HEK293 (cell line): ENCODE data around the gene TMEM131L.

ENCODE experiments used
- CTCF ChIA-PET: fragments of 350-600 bp; formaldehyde crosslinking; extraction: SDS; loops from one replicate; lab custom pipeline; 2021; ENCODE audit warnings: antibody characterized with exemption; lab: Yijun Ruan, JAX
- POLR2A ChIA-PET: fragments of 300-600 bp; formaldehyde crosslinking; extraction: SDS; loops from one replicate; lab custom pipeline; 2020; ENCODE audit warnings: antibody characterized with exemption, inconsistent platforms; lab: Yijun Ruan, JAX
- H3K27ac ChIP-seq: fragments of 200-500 bp; sonication (Bioruptor generic); 2 replicates; pipeline ENCODE4 v1.5.1; 2014; ENCODE audit warnings: low read depth, low read length, control low read depth, inconsistent platforms; ENCODE audit errors: extremely low read depth
- H3K36me3 ChIP-seq, 2 experiments: fragments of 200-500 bp in 1 of 2; sonication (Bioruptor generic) in 1 of 2; 1 replicate in 1 of 2; 2 replicates in 1 of 2; pipeline ENCODE4 v1.5.1; 2014 to 2017; ENCODE audit warnings: inconsistent platforms in 2 of 2, low read length in 2 of 2; ENCODE audit not compliant: control insufficient read depth in 2 of 2, insufficient read depth in 1 of 2
- H3K4me1 ChIP-seq: fragments of 200-500 bp; sonication (Bioruptor generic); 2 replicates; pipeline ENCODE4 v1.5.1; 2014; ENCODE audit warnings: mild to moderate bottlenecking, low read length, inconsistent platforms; ENCODE audit not compliant: control insufficient read depth, insufficient read depth
- H3K4me3 ChIP-seq: 2 replicates; pipeline ENCODE4 v1.5.1; 2011; ENCODE audit warnings: low read depth, mild to moderate bottlenecking, control low read depth, low read length, moderate library complexity
- H3K9me3 ChIP-seq: fragments of 200-500 bp; sonication (Bioruptor generic); 2 replicates; pipeline ENCODE4 v1.5.1; 2014; ENCODE audit warnings: low read depth, low read length, inconsistent platforms; ENCODE audit not compliant: control insufficient read depth, insufficient read depth
- KLF1 ChIP-seq: fragments of 450-650 bp; formaldehyde crosslinking; IDR thresholded peaks from 2 replicates; pipeline ENCODE4 v1.5.1; 2016; ENCODE audit warnings: missing biosample characterization, missing genetic modification characterization
- PATZ1 ChIP-seq: fragments of 450-650 bp; formaldehyde crosslinking; IDR thresholded peaks from 2 replicates; pipeline ENCODE4 v1.5.1; 2016; ENCODE audit warnings: missing biosample characterization, missing genetic modification characterization
- REST ChIP-seq: fragments of 450-650 bp; formaldehyde crosslinking; IDR thresholded peaks from 2 replicates; pipeline ENCODE4 v1.5.1; 2016; ENCODE audit warnings: missing biosample characterization, missing genetic modification characterization
- SCRT1 ChIP-seq: fragments of 450-650 bp; formaldehyde crosslinking; IDR thresholded peaks from 2 replicates; pipeline ENCODE4 v1.5.1; 2016; ENCODE audit warnings: missing biosample characterization, missing genetic modification characterization, borderline replicate concordance
- SCRT2 ChIP-seq: fragments of 450-650 bp; formaldehyde crosslinking; IDR thresholded peaks from 2 replicates; pipeline ENCODE4 v1.5.1; 2016; ENCODE audit warnings: missing biosample characterization, missing genetic modification characterization
- SP2 ChIP-seq: fragments of 450-650 bp; formaldehyde crosslinking; IDR thresholded peaks from 2 replicates; pipeline ENCODE4 v1.5.1; 2016; ENCODE audit warnings: missing biosample characterization, missing genetic modification characterization
- TRIM28 ChIP-seq: IDR thresholded peaks from 2 replicates; pipeline ENCODE4 v1.6.1; 2011; ENCODE audit warnings: low read length, control low read depth, borderline replicate concordance
- ZBTB17 ChIP-seq: fragments of 450-650 bp; formaldehyde crosslinking; IDR thresholded peaks from 2 replicates; pipeline ENCODE4 v1.5.1; 2016; ENCODE audit warnings: missing biosample characterization, missing genetic modification characterization
- ZBTB20 ChIP-seq: fragments of 450-650 bp; formaldehyde crosslinking; IDR thresholded peaks from 2 replicates; pipeline ENCODE4 v1.5.1; 2016; ENCODE audit warnings: missing biosample characterization, missing genetic modification characterization
- ZBTB49 ChIP-seq: fragments of 450-650 bp; formaldehyde crosslinking; IDR thresholded peaks from 2 replicates; pipeline ENCODE4 v1.5.1; 2016; ENCODE audit warnings: missing biosample characterization, missing genetic modification characterization, low read depth
- ZIC2 ChIP-seq: fragments of 450-650 bp; formaldehyde crosslinking; IDR thresholded peaks from 2 replicates; pipeline ENCODE4 v1.5.1; 2016; ENCODE audit warnings: missing biosample characterization, missing genetic modification characterization
- ZNF112 ChIP-seq: fragments of 450-650 bp; formaldehyde crosslinking; IDR thresholded peaks from 2 replicates; pipeline ENCODE4 v1.5.0; 2017; ENCODE audit warnings: missing biosample characterization, missing genetic modification characterization
- ZNF155 ChIP-seq: fragments of 450-650 bp; formaldehyde crosslinking; IDR thresholded peaks from 2 replicates; pipeline ENCODE4 v1.5.1; 2016; ENCODE audit warnings: missing biosample characterization, missing genetic modification characterization
- ZNF221 ChIP-seq: fragments of 450-650 bp; formaldehyde crosslinking; IDR thresholded peaks from 2 replicates; pipeline ENCODE4 v1.5.1; 2017; ENCODE audit warnings: missing biosample characterization, missing genetic modification characterization, borderline replicate concordance
- ZNF449 ChIP-seq: fragments of 450-650 bp; formaldehyde crosslinking; IDR thresholded peaks from 2 replicates; pipeline ENCODE4 v1.5.1; 2017; ENCODE audit warnings: missing biosample characterization, mild to moderate bottlenecking, missing genetic modification characterization, moderate library complexity
- ZNF544 ChIP-seq: fragments of 450-650 bp; formaldehyde crosslinking; IDR thresholded peaks from 2 replicates; pipeline ENCODE4 v1.5.0; 2017; ENCODE audit warnings: missing biosample characterization, missing genetic modification characterization
- ZNF558 ChIP-seq: fragments of 450-650 bp; formaldehyde crosslinking; IDR thresholded peaks from 2 replicates; pipeline ENCODE4 v1.5.1; 2016; ENCODE audit warnings: missing biosample characterization, missing genetic modification characterization
- ZNF560 ChIP-seq: fragments of 450-650 bp; formaldehyde crosslinking; IDR thresholded peaks from 2 replicates; pipeline ENCODE4 v1.5.1; 2017; ENCODE audit warnings: missing biosample characterization, missing genetic modification characterization, borderline replicate concordance
- ZNF747 ChIP-seq: fragments of 450-650 bp; formaldehyde crosslinking; IDR thresholded peaks from 2 replicates; pipeline ENCODE4 v1.5.1; 2016; ENCODE audit warnings: missing biosample characterization, missing genetic modification characterization
- ZNF76 ChIP-seq: fragments of 450-650 bp; formaldehyde crosslinking; IDR thresholded peaks from 2 replicates; pipeline ENCODE4; 2016; ENCODE audit warnings: low read depth, missing biosample characterization, missing genetic modification characterization, borderline replicate concordance
- ZNF843 ChIP-seq: fragments of 450-650 bp; formaldehyde crosslinking; IDR thresholded peaks from 2 replicates; pipeline ENCODE4 v1.5.1; 2016; ENCODE audit warnings: missing biosample characterization, missing genetic modification characterization
- ZSCAN18 ChIP-seq: fragments of 450-650 bp; formaldehyde crosslinking; IDR thresholded peaks from 2 replicates; pipeline ENCODE4 v1.5.1; 2016; ENCODE audit warnings: missing biosample characterization, missing genetic modification characterization

Gene TMEM131L

GRCh38 chr4:153534792-153535629, 68.9 kb downstream of the TMEM131L start:
- H3K4me3 ChIP-seq, result no peak overlapping the region
- H3K9me3 ChIP-seq, result no peaks in the 10 kb centered on the region
- TF ChIP-seq ZNF544 (tag by site-specific recombination), result no peak
- TF ChIP-seq ZNF560 (tag by site-specific recombination), result no peak
- TF ChIP-seq ZBTB17 (tag by site-specific recombination), result no peak
- no peak for TF ChIP-seq ZNF843
- TF ChIP-seq ZNF112 (tag by site-specific recombination), result no peak
- TF ChIP-seq ZNF221 (tag by site-specific recombination), result no peak
- TF ChIP-seq ZIC2, result peak; percentile 50; the same call in 1 of the 2 replicates
- TF ChIP-seq SCRT1 (tag by site-specific recombination), result peak; percentile 31; the same call in 1 of the 2 replicates
- no peak for TF ChIP-seq KLF1 (tag by site-specific recombination)
- TF ChIP-seq PATZ1 (tag by site-specific recombination), result no peak
- peak; percentile 74 for TF ChIP-seq SCRT2 (tag by site-specific recombination)
- TF ChIP-seq SP2, result no peak
- TF ChIP-seq ZNF449 (tag by site-specific recombination), result no peak
- CTCF ChIA-PET, result interaction anchor here (0.6 to 1.6 kb wide), 2 partner anchors 102 to 114 kb away, joined by 6 to 9 read pairs; no protein-coding TSS in a partner anchor
- no peaks in the 10 kb centered on the region for H3K36me3 ChIP-seq
- peaks cover 3% of the 10 kb centered on the region for H3K4me1 ChIP-seq
- H3K27ac ChIP-seq, result no peak overlapping the region
- POLR2A ChIA-PET, result no interaction called here

- no peaks in the 10 kb centered on the region for H3K9me3 ChIP-seq
- H3K4me1 ChIP-seq, result peaks cover 3% of the 10 kb centered on the region
- no peak overlapping the region for H3K27ac ChIP-seq
- H3K36me3 ChIP-seq, result no peaks in the 10 kb centered on the region
- POLR2A ChIA-PET, result no interaction called here
- CTCF ChIA-PET, result interaction anchor here (0.7 to 1.6 kb wide), 2 partner anchors 12 to 103 kb away, joined by 5 to 6 read pairs; no protein-coding TSS in a partner anchor
- H3K4me3 ChIP-seq, result no peak overlapping the region
- TF ChIP-seq ZNF76 (tag by site-specific recombination) (no peak), ZNF112 (tag by site-specific recombination) (no peak), ZNF747 (no peak), ZSCAN18 (tag by site-specific recombination) (no peak), ZBTB49 (tag by site-specific recombination) (no peak), ZNF155 (no peak), REST (tag by site-specific recombination) (no peak), ZBTB20 (tag by site-specific recombination) (no peak), TRIM28 (no peak), ZNF558 (tag by site-specific recombination) (no peak)
Measured at GRCh38 chr4:153535772-153536513, 69.8 kb downstream of the TMEM131L start.
